ENCODE results near the gene PCMTD2. TPM values are rescaled to one million over a fixed set of nuclear protein-coding genes. Genes with fewer than 3 reads are reported as not detected.

The PCMTD2 gene
- total and polyA plus RNA-seq, 2 experiments from 2014 or later = 37.7 to 79.2 TPM

- H3K27ac ChIP-seq = no peak overlapping the region
- H3K9me2 ChIP-seq (replicated peaks; ENCODE audit: insufficient read depth) = no peaks in the 10 kb centered on the region
- peaks cover 19% of the 10 kb centered on the region for H3K4me1 ChIP-seq (ENCODE audit: insufficient read depth)
- no peaks in the 10 kb centered on the region for H3K27me3 ChIP-seq
- no peak overlapping the region for H3K4me2 ChIP-seq
- no peak overlapping the region for H3K4me3 ChIP-seq
- no peaks in the 10 kb centered on the region for H4K20me1 ChIP-seq (ENCODE audit: insufficient read depth, poor library complexity, severe bottlenecking)
- no peaks in the 10 kb centered on the region for H3K36me3 ChIP-seq (replicated peaks; ENCODE audit: insufficient read depth, low read depth)
- no peak for DNase-seq (ENCODE audit: low spot score)
- H3K79me2 ChIP-seq = no peaks in the 10 kb centered on the region
- TF ChIP-seq CTCF (IDR thresholded peaks at IDR 0.05; ENCODE audit: poor library complexity) = no peak
- TF ChIP-seq EZH2 (IDR thresholded peaks at IDR 0.05; ENCODE audit: borderline replicate concordance) = no peak
- no peaks in the 10 kb centered on the region for H3K9me3 ChIP-seq (ENCODE audit: low read depth)
- 92% methylated on average over 11 of the region's 11 CpGs for WGBS (ENCODE audit: low lambda C conversion rate, missing lambda C conversion rate)
- no peak overlapping the region for H2AFZ ChIP-seq
Observed at GRCh38 chr20:64216910-64217309, 38.6 kb upstream of the PCMTD2 start.

- Histone ChIP-seq H3K4me3 (no peak overlapping the region), H3K27ac (no peak overlapping the region), H3K4me2 (no peak overlapping the region), H3K79me2 (no peaks in the 10 kb centered on the region), H3K36me3 (replicated peaks; ENCODE audit: insufficient read depth, low read depth) (no peaks in the 10 kb centered on the region), H3K9me3 (ENCODE audit: low read depth) (no peaks in the 10 kb centered on the region), H3K27me3 (no peaks in the 10 kb centered on the region), H3K4me1 (ENCODE audit: insufficient read depth) (peaks cover 19% of the 10 kb centered on the region), H4K20me1 (ENCODE audit: insufficient read depth, poor library complexity, severe bottlenecking) (no peaks in the 10 kb centered on the region), H2AFZ (no peak overlapping the region), H3K9me2 (replicated peaks; ENCODE audit: insufficient read depth) (no peaks in the 10 kb centered on the region)
- TF ChIP-seq CTCF (IDR thresholded peaks at IDR 0.05; ENCODE audit: poor library complexity) = no peak
- no peak for TF ChIP-seq EZH2 (IDR thresholded peaks at IDR 0.05; ENCODE audit: borderline replicate concordance)
- no peak for TF ChIP-seq EZH2phosphoT487 (IDR thresholded peaks at IDR 0.05; ENCODE audit: low read depth, severe bottlenecking, unreplicated experiment)
- no peak for DNase-seq (ENCODE audit: low spot score)
- 90% methylated on average over 13 of the region's 13 CpGs for WGBS (ENCODE audit: low lambda C conversion rate, missing lambda C conversion rate)
Observed at GRCh38 chr20:64217539-64218221, 37.9 kb upstream of the PCMTD2 start.

GRCh38 chr20:64219202-64219601, 36.3 kb upstream of the PCMTD2 start:
- DNase-seq (ENCODE audit: low spot score) = no peak
- Histone ChIP-seq H4K20me1 (ENCODE audit: insufficient read depth, poor library complexity, severe bottlenecking) (no peaks in the 10 kb centered on the region), H3K9me3 (ENCODE audit: low read depth) (no peaks in the 10 kb centered on the region), H3K27me3 (no peaks in the 10 kb centered on the region), H2AFZ (no peak overlapping the region), H3K4me1 (ENCODE audit: insufficient read depth) (peaks cover 28% of the 10 kb centered on the region), H3K4me3 (no peak overlapping the region), H3K79me2 (no peaks in the 10 kb centered on the region), H3K36me3 (replicated peaks; ENCODE audit: insufficient read depth, low read depth) (no peaks in the 10 kb centered on the region), H3K27ac (no peak overlapping the region), H3K4me2 (no peak overlapping the region), H3K9me2 (replicated peaks; ENCODE audit: insufficient read depth) (no peaks in the 10 kb centered on the region)
- WGBS (ENCODE audit: low lambda C conversion rate, missing lambda C conversion rate) = 90% methylated on average over 12 of the region's 12 CpGs
- TF ChIP-seq EZH2phosphoT487 (IDR thresholded peaks at IDR 0.05; ENCODE audit: low read depth, severe bottlenecking, unreplicated experiment) (no peak), EZH2 (IDR thresholded peaks at IDR 0.05; ENCODE audit: borderline replicate concordance) (no peak), CTCF (IDR thresholded peaks at IDR 0.05; ENCODE audit: poor library complexity) (no peak)

Data from hepatocyte (in vitro differentiated cells).